Measurements from ENCODE around the gene LYPD6B.

LYPD6B gene

DNA sequence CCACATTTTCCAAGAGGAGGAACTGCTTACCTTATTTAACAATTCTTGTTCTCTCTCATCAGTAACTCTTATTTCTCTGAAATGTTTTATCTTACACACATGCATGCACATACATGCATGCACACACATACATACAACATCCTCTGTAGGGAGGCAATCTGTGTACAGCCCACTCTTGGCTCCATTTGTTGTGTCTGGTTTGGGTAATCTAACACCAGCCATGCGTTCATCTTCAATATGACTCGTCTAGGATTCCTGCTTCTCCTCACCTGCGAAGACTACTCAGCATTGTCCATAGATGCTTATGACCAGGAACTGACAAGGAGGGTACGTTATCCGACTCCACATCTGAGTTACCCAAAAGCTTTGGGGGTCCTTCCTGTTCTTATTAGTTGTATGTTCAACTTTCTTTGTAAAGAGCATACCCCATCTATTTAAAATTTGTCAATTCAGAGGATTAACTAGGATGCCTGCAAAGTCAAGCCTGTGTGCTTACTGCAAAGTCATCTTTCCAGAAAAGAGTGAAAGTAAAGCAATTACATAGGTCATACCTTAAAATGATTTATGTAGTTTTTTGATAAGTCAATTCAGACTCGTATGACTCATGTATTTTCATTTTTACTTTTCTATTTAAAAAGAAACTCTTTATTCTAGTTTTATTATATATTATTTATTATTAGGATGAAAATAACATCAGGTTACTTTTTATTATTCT, 18.2 kb downstream of the LYPD6B start:
- H3K4me3 ChIP-seq (ENCODE audit: low read length), result no peak overlapping the region
- no peak for TF ChIP-seq CTCF (conservative IDR thresholded peaks at IDR 0.05; ENCODE audit: low read depth, low read length)
- no peak for DNase-seq (ENCODE audit: low read depth)

- no peak overlapping the region for H3K4me3 ChIP-seq (ENCODE audit: low read length)
- TF ChIP-seq CTCF (conservative IDR thresholded peaks at IDR 0.05; ENCODE audit: low read depth, low read length), result no peak
- no peak for DNase-seq (ENCODE audit: low read depth)
These were observed 18.9 kb downstream of the LYPD6B start for GRCh38 chr2:149057401-149057800.

- no peak overlapping the region for H3K4me3 ChIP-seq (ENCODE audit: low read length)
- no peak for TF ChIP-seq CTCF (conservative IDR thresholded peaks at IDR 0.05; ENCODE audit: low read depth, low read length)
- no peak for DNase-seq (ENCODE audit: low read depth)
These were observed 20.4 kb downstream of the LYPD6B start for GRCh38 chr2:149058936-149059335.

GRCh38 chr2:149059822-149060221, 21.3 kb downstream of the LYPD6B start:
- no peak overlapping the region for H3K4me3 ChIP-seq (ENCODE audit: low read length)
- no peak for TF ChIP-seq CTCF (conservative IDR thresholded peaks at IDR 0.05; ENCODE audit: low read depth, low read length)
- DNase-seq (ENCODE audit: low read depth), result no peak

DNA sequence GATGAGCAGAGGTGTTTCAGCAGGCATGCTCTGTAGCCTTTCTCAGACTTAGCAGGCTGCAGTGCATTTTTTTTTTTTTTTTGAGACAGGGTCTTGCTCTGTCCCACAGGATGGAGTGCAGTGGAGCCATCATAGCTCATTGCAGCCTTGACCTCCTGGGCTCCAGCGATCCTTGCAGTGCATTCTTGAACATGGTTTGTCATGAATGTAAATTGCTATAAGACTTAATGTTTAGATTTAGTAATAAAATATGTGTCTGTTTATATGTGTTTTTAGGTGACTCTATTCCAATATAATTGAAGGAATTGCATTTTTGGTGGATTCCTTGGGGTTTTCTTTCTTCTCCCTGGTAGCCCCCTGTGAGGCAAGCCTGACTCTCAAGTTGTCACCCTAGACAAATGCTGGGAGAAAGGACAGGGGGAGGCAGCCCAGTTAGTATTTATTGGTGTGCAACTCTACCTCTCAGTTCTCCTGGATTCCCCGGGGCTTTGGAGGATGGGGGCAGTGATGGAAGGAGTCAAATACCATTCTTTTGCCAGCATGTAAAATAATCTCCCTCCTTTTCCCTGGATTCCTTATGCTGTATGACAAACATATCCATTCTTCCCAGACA, 22.7 kb downstream of the LYPD6B start:
- DNase-seq (ENCODE audit: low read depth), result no peak
- no peak for TF ChIP-seq CTCF (conservative IDR thresholded peaks at IDR 0.05; ENCODE audit: low read depth, low read length)
- H3K4me3 ChIP-seq (ENCODE audit: low read length), result no peak overlapping the region

GRCh38 chr2:149062531-149062930, 24.0 kb downstream of the LYPD6B start:
- no peak overlapping the region for H3K4me3 ChIP-seq (ENCODE audit: low read length)
- no peak for DNase-seq (ENCODE audit: low read depth)
- no peak for TF ChIP-seq CTCF (conservative IDR thresholded peaks at IDR 0.05; ENCODE audit: low read depth, low read length)

- no peak for TF ChIP-seq CTCF (conservative IDR thresholded peaks at IDR 0.05; ENCODE audit: low read depth, low read length)
- H3K4me3 ChIP-seq (ENCODE audit: low read length), result no peak overlapping the region
- DNase-seq (ENCODE audit: low read depth), result no peak
These were observed 24.7 kb downstream of the LYPD6B start for GRCh38 chr2:149063177-149063576.
